Mucosa of descending colon (tissue), 3 donors: ENCODE measurements around the gene METTL16. TPM values are rescaled to one million over a fixed set of nuclear protein-coding genes. Genes with fewer than 3 reads are reported as not detected.

Source experiments
- ATAC-seq: fragments of 200-7000 bp; cut with Tn5 transposase; one replicate; pipeline ENCODE4 v1.9.1; 2020; ENCODE audit warnings: mild to moderate bottlenecking, moderate library complexity
- DNase-seq, 3 donors: peaks; one replicate each; pipeline ENCODE4 v3.0.0-alpha.2; 2020
- H3K36me3 ChIP-seq: fragments of 200-600 bp; one replicate; pipeline ENCODE4 v1.8.0; 2021; ENCODE audit warnings: low read depth, mild to moderate bottlenecking
- H3K4me1 ChIP-seq: fragments of 200-600 bp; one replicate; pipeline ENCODE4 v1.8.0; 2021; ENCODE audit warnings: low read depth, mild to moderate bottlenecking
- H3K4me3 ChIP-seq: fragments of 200-600 bp; one replicate; pipeline ENCODE4 v1.8.0; 2021; ENCODE audit warnings: mild to moderate bottlenecking
- H3K9me3 ChIP-seq: fragments of 200-600 bp; one replicate; pipeline ENCODE4 v1.8.0; 2021; ENCODE audit warnings: mild to moderate bottlenecking
- intact Hi-C, 2 donors: fragments of 100-400 bp; cut with DNase I in 1 of 2; cut with micrococcal nuclease in 1 of 2; formaldehyde crosslinking; loops; one replicate each; pipeline versions ENCODE4 v1.11.0 to v1.11.1; 2022; cut with DNase I, micrococcal nuclease
- total RNA-seq, 3 donors: library from RNA; stranded (reverse); fragmentation: NEBNext Ultra II Directional in 2 of 3; extraction: Animal tissue kit (Norgen Biotek cat#: 25700) in 2 of 3; gene quantifications; one replicate each; pipeline versions ENCODE4 v1.2.1 to v1.2.4, GENCODE V29; 2021 to 2023
- TF ChIP-seq, protein P1 (sequence below): fragments of 200-600 bp; IDR thresholded peaks from one replicate; pipeline ENCODE4 v1.8.0; 2022; ENCODE audit warnings: antibody characterized with exemption, mild to moderate bottlenecking
- donor health status: DM: no; HTN: no; CAD: no; lungs with moderate emphysema.
- donor health status: DM: no; HTN: no; CAD: no.
- donor health status: DM: no; HTN: yes; CAD: no.

METTL16 gene
- total RNA-seq, 3 donors from 2014 or later = 16.2 to 30.7 (median 19.9) TPM

DNA sequence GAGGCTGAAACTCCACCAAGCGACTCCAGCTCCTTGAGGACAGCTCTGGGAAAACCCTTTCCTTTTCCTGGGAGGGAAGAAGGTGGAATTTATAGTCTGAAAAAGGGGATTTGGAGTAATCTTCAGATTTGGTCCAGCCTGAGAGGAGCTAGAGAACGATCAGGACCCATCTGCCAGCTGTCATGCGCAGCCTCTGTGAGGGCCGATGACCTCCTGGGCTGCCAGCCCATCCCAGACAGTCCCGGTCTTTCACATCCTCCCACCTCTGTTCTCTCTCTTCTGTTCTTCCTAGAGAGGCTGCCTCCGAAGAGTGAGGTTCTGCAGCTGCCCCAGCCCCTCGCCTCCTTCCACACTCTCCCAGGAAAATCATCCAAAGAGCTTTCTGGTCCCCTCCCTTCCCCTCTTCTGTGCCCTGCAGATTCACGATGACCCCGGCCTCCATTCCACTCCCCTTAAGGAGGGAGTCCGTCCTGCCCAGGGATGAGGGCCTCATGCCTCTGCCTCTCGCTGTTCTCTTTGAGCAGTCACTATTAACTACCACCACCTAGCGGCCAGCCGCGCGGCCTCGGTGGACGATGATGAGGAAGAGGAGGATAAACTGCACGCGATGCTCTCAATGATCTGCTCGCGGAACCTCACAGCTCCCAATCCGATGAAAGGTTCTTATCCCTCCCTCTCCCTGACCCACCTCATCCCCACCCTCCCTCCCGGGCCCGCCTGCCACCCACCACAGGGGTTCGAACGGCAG is 144.8 kb downstream of the METTL16 start:
- TF ChIP-seq, protein P1, sequence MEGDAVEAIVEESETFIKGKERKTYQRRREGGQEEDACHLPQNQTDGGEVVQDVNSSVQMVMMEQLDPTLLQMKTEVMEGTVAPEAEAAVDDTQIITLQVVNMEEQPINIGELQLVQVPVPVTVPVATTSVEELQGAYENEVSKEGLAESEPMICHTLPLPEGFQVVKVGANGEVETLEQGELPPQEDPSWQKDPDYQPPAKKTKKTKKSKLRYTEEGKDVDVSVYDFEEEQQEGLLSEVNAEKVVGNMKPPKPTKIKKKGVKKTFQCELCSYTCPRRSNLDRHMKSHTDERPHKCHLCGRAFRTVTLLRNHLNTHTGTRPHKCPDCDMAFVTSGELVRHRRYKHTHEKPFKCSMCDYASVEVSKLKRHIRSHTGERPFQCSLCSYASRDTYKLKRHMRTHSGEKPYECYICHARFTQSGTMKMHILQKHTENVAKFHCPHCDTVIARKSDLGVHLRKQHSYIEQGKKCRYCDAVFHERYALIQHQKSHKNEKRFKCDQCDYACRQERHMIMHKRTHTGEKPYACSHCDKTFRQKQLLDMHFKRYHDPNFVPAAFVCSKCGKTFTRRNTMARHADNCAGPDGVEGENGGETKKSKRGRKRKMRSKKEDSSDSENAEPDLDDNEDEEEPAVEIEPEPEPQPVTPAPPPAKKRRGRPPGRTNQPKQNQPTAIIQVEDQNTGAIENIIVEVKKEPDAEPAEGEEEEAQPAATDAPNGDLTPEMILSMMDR = no peak
- Histone ChIP-seq H3K4me1 (no peaks in the 10 kb centered on the region), H3K36me3 (no peaks in the 10 kb centered on the region), H3K9me3 (no peaks in the 10 kb centered on the region), H3K4me3 (no peak overlapping the region)
- DNase-seq = peak in 1 of 3 donors; percentile 22
- ATAC-seq = no peak
- intact Hi-C loops = no loop called here

Other genes starting within 250 kb of the METTL16 start
- gene SMG6, start 208.1 kb downstream of the METTL16 start, total RNA-seq = 10 to 100 TPM; 25.9 to 41.6 (median 38.8) TPM
- gene SRR, start 207.9 kb downstream of the METTL16 start, total RNA-seq = 10 to 100 TPM in 1 of 3 donors, 1 to 10 TPM in 2; 9.7 to 16.2 (median 9.8) TPM
- gene TSR1, start 175.4 kb downstream of the METTL16 start, total RNA-seq = 10 to 100 TPM; 13.6 to 23.4 (median 15.4) TPM
- gene SGSM2, start 174.4 kb downstream of the METTL16 start, total RNA-seq = 10 to 100 TPM; 29.1 to 57.9 (median 30.2) TPM
- gene MNT, start 110.8 kb downstream of the METTL16 start, total RNA-seq = 10 to 100 TPM; 22.8 to 39.1 (median 25.2) TPM
- gene PAFAH1B1, start 81.8 kb upstream of the METTL16 start, total RNA-seq = 100 to 1,000 TPM; 108 to 142 (median 112) TPM
- gene CLUH, start 199.9 kb upstream of the METTL16 start, total RNA-seq = 100 to 1,000 TPM; 120 to 149 (median 145) TPM
- gene CCDC92B, start 237.8 kb upstream of the METTL16 start, total RNA-seq = 1 to 10 TPM; 1.3 to 2.2 (median 2.2) TPM